GM21825 (cell line): ENCODE results near the gene PCNP.
A peak's percentile ranks its signal among the peaks of the same experiment; 100 is the strongest.
"Not testable (repeated sequence)": the region's sequence is repeated elsewhere in the genome, so short reads cannot be mapped to it uniquely, and the experiment has no call there.

Source experiments
- ATAC-seq: cut with Tn5 transposase; IDR thresholded peaks from one replicate; pipeline ENCODE4 v1.9.1; 2021; ENCODE audit warnings: mild to moderate bottlenecking, moderate library complexity; ENCODE audit not compliant: unreplicated experiment

Gene PCNP, protein sequence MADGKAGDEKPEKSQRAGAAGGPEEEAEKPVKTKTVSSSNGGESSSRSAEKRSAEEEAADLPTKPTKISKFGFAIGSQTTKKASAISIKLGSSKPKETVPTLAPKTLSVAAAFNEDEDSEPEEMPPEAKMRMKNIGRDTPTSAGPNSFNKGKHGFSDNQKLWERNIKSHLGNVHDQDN

DNA sequence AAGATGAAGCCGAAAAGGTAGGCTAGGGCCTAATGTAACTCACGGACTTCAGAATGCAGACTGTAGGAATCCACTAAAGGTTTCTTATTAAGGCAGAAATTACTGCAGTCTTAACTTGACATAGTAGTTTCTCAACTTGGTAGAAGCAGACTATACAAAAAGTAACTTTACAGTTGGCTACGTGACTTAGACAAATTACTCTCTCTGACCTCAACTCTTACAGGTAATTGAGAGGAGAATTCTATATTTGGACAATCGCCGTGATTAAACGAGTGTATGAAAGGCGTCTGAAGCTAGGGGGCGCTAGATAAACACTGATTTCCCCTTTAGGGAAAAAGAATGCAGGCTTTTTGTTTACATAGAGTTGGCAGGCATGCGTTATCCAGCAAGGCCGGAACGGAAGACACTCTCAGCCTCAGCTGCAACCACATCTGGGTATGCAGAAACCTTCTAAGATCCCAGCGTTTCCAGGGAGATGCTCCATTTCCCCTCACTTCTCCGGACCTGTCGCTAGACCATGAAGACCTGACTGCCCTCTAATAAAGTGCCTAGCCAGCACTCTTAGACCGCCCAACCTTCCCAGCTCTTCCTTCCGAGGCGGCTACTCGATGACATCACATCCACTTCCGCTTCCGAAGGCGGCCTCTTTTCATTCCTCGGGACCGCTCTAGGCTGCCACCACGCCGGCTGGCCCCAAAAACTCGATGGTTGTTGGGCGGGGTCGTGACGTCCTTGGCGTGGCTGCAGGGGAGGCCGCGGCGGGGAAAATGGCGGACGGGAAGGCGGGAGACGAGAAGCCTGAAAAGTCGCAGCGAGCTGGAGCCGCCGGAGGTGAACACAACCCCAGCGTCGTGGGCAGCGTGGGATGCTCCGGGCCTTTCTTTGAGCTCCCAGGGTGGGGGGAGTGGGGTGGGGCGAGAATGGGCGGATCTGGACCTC, at the start of gene PCNP:
Gene PCNP, plus strand, starts transcription at position 732 of the 939 bp plus-strand sequence. Its CDS starts 36 bp downstream, at position 768.
- ATAC-seq = peak; percentile 88

- ATAC-seq = no peak
Measured at GRCh38 chr3:101527441-101527840, 46.5 kb upstream of the PCNP start.

DNA sequence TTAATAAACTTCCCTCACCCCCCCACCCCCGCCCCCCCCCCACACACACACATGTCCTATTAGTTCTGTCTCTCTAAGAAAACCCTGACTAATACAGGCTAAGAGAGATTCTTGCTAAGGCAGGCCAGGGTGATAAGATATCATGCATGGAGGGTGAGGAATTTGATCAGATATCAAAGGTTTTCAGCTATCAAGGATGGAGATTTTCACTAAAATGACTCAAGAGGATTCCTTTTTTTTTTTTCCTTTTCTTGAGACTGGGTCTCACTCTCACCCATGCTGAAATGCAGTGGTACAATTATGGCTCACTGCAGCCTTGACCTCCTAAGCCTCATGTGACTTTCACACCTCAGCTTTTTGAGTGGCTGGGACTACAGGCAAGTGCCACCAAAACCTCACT, 46.1 kb upstream of the PCNP start:
- no peak for ATAC-seq

- ATAC-seq = no peak
Measured at GRCh38 chr3:101529816-101530685, 43.9 kb upstream of the PCNP start.

DNA sequence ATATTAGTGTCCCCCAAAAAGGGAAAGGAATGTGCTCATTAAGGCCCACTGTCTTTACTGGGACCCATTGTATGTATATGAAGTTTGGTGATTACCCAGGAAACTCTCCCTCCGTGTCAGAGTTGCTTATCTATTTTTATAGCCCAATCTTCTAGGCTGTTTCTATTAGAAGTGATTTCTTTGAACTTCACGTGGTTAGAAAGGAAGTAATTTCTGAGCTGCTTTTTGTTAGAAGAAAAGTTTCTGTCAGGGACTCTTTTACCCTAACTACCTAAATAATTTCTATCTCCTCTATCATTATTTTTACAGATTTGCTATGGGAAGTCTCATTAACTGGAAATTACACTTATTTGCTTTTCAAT, 43.3 kb upstream of the PCNP start:
- no peak for ATAC-seq

- no peak for ATAC-seq
Measured at GRCh38 chr3:101531473-101532086, 42.4 kb upstream of the PCNP start.

GRCh38 chr3:101532783-101533602, 41.0 kb upstream of the PCNP start:
- ATAC-seq = no peak

DNA sequence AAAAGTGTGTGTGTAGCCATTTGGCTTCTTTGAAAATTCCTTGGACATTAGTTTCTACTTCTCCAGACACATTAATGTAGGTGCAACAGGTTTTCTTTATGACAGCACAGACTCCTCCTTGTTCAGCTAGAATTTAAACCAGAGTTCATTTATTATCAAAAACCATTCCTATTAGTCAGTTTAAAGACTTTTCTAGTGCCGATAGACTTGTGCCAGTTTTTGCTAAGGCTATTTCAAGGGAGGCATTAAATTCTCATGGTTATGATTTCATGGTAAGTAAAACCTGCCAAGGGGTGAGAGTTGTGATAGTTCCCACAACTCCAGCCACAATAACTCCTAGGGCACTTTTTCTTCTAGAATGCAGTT, 40.4 kb upstream of the PCNP start:
- no peak for ATAC-seq

DNA sequence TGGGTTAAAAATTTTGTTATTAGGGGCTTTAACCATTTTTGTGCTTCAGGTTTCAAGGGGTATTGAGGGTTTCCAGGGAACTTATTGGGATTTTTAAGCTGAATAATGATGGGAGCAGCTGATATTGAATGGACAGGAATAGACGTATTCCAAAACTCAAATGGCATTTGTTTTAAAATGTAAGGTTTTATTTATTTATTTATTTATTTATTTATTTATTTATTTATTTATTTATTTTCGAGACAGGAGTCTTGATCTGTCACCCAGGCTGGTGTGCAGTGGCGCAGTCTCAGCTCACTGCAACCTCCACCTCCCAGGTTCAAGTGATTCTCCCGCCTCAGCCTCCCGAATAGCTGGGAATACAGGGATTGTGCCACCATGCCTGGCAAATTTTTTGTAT, 38.8 kb upstream of the PCNP start:
- ATAC-seq = no peak

GRCh38 chr3:101536266-101536665, 37.7 kb upstream of the PCNP start:
- no peak for ATAC-seq

DNA sequence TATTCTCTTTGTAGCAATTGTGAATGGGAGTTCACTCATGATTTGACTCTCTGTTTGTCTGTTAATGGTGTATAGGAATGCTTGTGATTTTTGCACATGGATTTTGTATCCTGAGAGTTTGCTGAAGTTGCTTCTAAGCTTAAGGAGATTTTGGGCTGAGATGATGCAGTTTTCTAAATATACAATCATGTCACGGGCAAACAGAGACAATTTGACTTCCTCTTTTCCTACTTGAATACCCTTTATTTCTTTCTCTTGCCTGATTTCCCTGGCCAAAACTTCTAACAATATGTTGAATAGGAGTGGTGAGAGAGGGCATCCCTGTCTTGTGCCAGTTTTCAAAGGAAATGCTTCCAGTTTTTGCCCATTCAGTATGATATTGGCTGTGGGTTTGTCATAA, 37.0 kb upstream of the PCNP start:
- ATAC-seq = not testable (repeated sequence)

- ATAC-seq = no peak
Measured at GRCh38 chr3:101542957-101543356, 31.0 kb upstream of the PCNP start.

- no peak for ATAC-seq
Measured at GRCh38 chr3:101544161-101544850, 29.7 kb upstream of the PCNP start.

DNA sequence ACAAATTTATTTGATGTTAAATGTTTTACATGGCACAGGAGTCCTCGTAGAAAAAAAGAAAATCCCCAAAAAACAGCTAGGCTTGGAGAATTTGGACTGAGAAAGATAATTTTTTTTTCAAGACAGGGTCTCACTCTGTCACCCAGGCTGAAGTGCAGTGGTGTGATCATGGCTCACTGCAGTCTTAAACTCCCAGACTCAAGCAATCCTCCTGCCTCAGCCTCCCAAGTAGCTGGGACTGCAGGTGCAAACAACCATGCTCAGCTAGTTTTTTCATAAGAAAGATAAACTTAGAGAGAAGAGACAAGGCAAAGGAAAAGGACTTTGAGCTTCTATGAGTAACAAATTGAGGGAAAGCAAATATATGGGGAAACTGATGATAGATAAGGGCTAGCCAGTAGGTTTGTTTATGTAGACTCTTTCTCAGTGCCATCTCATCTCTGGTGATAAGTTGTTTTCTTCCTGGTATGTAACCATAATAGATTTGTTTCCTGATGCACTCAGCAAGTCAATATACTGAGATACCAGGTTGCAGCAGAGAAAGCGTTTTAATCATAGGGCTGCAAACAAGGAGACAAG, 25.4 kb upstream of the PCNP start:
- no peak for ATAC-seq

GRCh38 chr3:101549473-101549872, 24.5 kb upstream of the PCNP start:
- ATAC-seq = no peak

GRCh38 chr3:101551359-101552081, 22.5 kb upstream of the PCNP start:
- ATAC-seq = not testable (repeated sequence)

GRCh38 chr3:101553381-101553780, 20.6 kb upstream of the PCNP start:
- ATAC-seq = not testable (repeated sequence)

- ATAC-seq = no peak
Measured at GRCh38 chr3:101556064-101556463, 17.9 kb upstream of the PCNP start.
